Sigmoid colon (tissue), 3 donors: ENCODE results near the gene AK3.

Experiments
- CTCF ChIP-seq, 4 experiments: fragments of 450-650 bp in 3 of 4; fragments of 200-600 bp in 1 of 4; IDR thresholded peaks; one replicate each; pipeline ENCODE4 v1.5.1; 2016 to 2019; ENCODE audit warnings: antibody characterized with exemption in 4 of 4, mild to moderate bottlenecking in 3 of 4, moderate library complexity in 2 of 4
- POLR2A ChIP-seq, 2 donors: fragments of 450-650 bp; IDR thresholded peaks; one replicate each; pipeline ENCODE4 v1.6.1; 2016; ENCODE audit warnings: antibody characterized with exemption in 2 of 2, mild to moderate bottlenecking in 2 of 2, moderate library complexity in 2 of 2

- TF ChIP-seq CTCF (IDR thresholded peaks at IDR 0.05), result no peak
- TF ChIP-seq POLR2A (IDR thresholded peaks at IDR 0.05), result no peak
These were observed 43.4 kb upstream of the AK3 start for GRCh38 chr9:4784403-4784802.
